ENCODE results near the gene WWC1.

DNA sequence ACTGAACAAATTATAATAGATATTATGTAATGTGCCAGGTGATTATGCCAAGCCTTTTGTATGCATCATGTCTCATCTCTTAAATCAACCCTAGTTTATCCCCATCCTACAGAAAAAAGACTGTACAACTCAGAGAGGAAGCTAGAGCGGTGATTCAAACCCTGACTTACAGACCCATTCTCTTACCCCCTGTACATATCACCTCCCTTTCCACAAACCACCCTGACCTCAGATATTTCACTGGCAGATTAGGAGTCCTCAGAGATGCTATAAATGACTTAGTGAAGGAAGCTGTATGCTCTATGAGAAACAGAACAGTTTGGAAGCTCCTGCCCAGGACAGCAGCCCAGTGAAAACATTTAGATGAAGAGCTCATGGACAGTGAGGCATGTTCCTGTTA, 115.8 kb downstream of the WWC1 start:
- TF ChIP-seq, protein P1, sequence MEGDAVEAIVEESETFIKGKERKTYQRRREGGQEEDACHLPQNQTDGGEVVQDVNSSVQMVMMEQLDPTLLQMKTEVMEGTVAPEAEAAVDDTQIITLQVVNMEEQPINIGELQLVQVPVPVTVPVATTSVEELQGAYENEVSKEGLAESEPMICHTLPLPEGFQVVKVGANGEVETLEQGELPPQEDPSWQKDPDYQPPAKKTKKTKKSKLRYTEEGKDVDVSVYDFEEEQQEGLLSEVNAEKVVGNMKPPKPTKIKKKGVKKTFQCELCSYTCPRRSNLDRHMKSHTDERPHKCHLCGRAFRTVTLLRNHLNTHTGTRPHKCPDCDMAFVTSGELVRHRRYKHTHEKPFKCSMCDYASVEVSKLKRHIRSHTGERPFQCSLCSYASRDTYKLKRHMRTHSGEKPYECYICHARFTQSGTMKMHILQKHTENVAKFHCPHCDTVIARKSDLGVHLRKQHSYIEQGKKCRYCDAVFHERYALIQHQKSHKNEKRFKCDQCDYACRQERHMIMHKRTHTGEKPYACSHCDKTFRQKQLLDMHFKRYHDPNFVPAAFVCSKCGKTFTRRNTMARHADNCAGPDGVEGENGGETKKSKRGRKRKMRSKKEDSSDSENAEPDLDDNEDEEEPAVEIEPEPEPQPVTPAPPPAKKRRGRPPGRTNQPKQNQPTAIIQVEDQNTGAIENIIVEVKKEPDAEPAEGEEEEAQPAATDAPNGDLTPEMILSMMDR (IDR thresholded peaks at IDR 0.05): no peak
- no peak for TF ChIP-seq POLR2AphosphoS5 (IDR thresholded peaks at IDR 0.05; ENCODE audit: insufficient read depth in 1 of 2, low read depth in 1 of 2)

Measured in vagina (tissue), 2 donors.